NCI-H524 (cell line): Measurements from ENCODE around the gene KBTBD6.
"Not testable (repeated sequence)": the region's sequence is repeated elsewhere in the genome, so short reads cannot be mapped to it uniquely, and the experiment has no call there.

Experiments
- DNase-seq, 2 experiments: peaks; one replicate each; lab custom pipeline; 2025; lab: John Stamatoyannopoulos, UW

Gene KBTBD6

GRCh38 chr13:41136396-41137031 lies 3.9 kb upstream of the KBTBD6 start:
- DNase-seq = no peak

- DNase-seq = no peak
Measured at GRCh38 chr13:41133951-41134350, 1.3 kb upstream of the KBTBD6 start.

GRCh38 chr13:41131660-41132511 lies 716 bp downstream of the KBTBD6 start:
- peak in 1 of 2 experiments; percentile 47 for DNase-seq

GRCh38 chr13:41131189-41131588 lies 1.4 kb downstream of the KBTBD6 start:
- DNase-seq = not testable (repeated sequence)

- no peak for DNase-seq
Measured at GRCh38 chr13:41130356-41130755, 2.2 kb downstream of the KBTBD6 start.

- DNase-seq = no peak
Measured at GRCh38 chr13:41127701-41128100, 4.9 kb downstream of the KBTBD6 start.

GRCh38 chr13:41122838-41123237 lies 9.8 kb downstream of the KBTBD6 start:
- no peak for DNase-seq

- no peak for DNase-seq
Measured at GRCh38 chr13:41117869-41118268, 14.7 kb downstream of the KBTBD6 start.

- no peak for DNase-seq
Measured at GRCh38 chr13:41111454-41111853, 21.1 kb downstream of the KBTBD6 start.

- no peak for DNase-seq
Measured at GRCh38 chr13:41107584-41108014, 25.0 kb downstream of the KBTBD6 start.

GRCh38 chr13:41107104-41107571 lies 25.5 kb downstream of the KBTBD6 start:
- DNase-seq = peak in 1 of 2 experiments; percentile 61

- DNase-seq = no peak
Measured at GRCh38 chr13:41099986-41100385, 32.6 kb downstream of the KBTBD6 start.

GRCh38 chr13:41098761-41099160 lies 33.8 kb downstream of the KBTBD6 start:
- DNase-seq = no peak

GRCh38 chr13:41095681-41096080 lies 36.9 kb downstream of the KBTBD6 start:
- DNase-seq = not testable (repeated sequence)

GRCh38 chr13:41085961-41086585 lies 46.5 kb downstream of the KBTBD6 start:
- no peak for DNase-seq

- no peak for DNase-seq
Measured at GRCh38 chr13:41079725-41080124, 52.9 kb downstream of the KBTBD6 start.
